Measurements from ENCODE around the gene LRRC4C. TPM values are rescaled to one million over a fixed set of nuclear protein-coding genes. Genes with fewer than 3 reads are reported as not detected.

LRRC4C gene
- total RNA-seq, 3 donors from 2014 or later (not counting 1 experiment from before 2014, with no cell fraction given): not detected

DNA sequence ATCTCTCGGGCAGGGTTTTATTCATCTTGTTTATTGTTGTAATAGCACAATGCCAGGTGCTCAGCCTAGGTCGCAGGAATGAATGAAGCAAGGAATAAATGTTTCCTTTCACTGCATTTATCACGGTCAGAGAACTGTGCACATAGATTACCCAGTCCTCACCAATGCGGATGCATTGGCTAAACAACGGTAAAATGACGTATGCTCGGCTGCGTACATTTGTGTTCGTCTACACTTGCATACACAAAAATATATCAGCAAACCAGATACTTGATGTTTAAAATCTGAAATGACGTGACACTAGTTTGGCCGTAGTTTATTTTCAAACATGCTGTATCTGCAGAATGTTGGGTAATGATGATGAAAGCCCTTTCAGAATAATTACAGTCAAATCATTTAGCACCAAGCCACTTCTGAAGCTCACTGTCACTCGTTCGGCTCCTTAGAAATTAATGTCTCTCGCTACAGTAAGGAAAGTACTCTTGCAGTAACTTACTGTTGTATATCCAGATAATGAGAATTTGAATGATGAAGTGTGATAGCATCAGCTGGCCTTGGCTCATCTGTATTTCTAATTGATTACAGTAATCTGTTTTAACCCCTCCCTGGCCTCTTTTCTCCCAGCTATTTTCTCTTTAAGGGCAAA is 268.9 kb downstream of the LRRC4C start:
- H3K27me3 Mint-ChIP-seq (ENCODE audit: low read depth in 2 of 2): no peaks in the 10 kb centered on the region
- H3K4me1 Mint-ChIP-seq: no peaks in the 10 kb centered on the region
- Histone ChIP-seq H3K36me3 (ENCODE audit: control insufficient read depth, insufficient read depth, low read length) (no peaks in the 10 kb centered on the region), H3K4me3 (ENCODE audit: low read length) (no peak overlapping the region), H3K9me3 (ENCODE audit: control insufficient read depth, insufficient read depth, low read length) (peaks cover 13% of the 10 kb centered on the region), H3K27ac (ENCODE audit: low read length) (no peak overlapping the region), H3K27me3 (ENCODE audit: control insufficient read depth, insufficient read depth, low read length) (no peaks in the 10 kb centered on the region), H3K4me1 (ENCODE audit: control insufficient read depth, insufficient read depth, low read length) (no peaks in the 10 kb centered on the region)
- no peak for ATAC-seq
- H3K27ac Mint-ChIP-seq: no peak overlapping the region
- DNase-seq: no peak
- no peak overlapping the region for H3K4me3 Mint-ChIP-seq
- 96% methylated on average over 14 of the region's 14 CpGs for WGBS (ENCODE audit: insufficient coverage)
- no peaks in the 10 kb centered on the region for H3K36me3 Mint-ChIP-seq
- peaks cover 13 to 22% of the 10 kb centered on the region in 2 donors for H3K9me3 Mint-ChIP-seq
- intact Hi-C loops (cut with micrococcal nuclease): no loop called here
- TF ChIP-seq, protein P1, sequence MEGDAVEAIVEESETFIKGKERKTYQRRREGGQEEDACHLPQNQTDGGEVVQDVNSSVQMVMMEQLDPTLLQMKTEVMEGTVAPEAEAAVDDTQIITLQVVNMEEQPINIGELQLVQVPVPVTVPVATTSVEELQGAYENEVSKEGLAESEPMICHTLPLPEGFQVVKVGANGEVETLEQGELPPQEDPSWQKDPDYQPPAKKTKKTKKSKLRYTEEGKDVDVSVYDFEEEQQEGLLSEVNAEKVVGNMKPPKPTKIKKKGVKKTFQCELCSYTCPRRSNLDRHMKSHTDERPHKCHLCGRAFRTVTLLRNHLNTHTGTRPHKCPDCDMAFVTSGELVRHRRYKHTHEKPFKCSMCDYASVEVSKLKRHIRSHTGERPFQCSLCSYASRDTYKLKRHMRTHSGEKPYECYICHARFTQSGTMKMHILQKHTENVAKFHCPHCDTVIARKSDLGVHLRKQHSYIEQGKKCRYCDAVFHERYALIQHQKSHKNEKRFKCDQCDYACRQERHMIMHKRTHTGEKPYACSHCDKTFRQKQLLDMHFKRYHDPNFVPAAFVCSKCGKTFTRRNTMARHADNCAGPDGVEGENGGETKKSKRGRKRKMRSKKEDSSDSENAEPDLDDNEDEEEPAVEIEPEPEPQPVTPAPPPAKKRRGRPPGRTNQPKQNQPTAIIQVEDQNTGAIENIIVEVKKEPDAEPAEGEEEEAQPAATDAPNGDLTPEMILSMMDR (IDR thresholded peaks at IDR 0.05): no peak

DNA sequence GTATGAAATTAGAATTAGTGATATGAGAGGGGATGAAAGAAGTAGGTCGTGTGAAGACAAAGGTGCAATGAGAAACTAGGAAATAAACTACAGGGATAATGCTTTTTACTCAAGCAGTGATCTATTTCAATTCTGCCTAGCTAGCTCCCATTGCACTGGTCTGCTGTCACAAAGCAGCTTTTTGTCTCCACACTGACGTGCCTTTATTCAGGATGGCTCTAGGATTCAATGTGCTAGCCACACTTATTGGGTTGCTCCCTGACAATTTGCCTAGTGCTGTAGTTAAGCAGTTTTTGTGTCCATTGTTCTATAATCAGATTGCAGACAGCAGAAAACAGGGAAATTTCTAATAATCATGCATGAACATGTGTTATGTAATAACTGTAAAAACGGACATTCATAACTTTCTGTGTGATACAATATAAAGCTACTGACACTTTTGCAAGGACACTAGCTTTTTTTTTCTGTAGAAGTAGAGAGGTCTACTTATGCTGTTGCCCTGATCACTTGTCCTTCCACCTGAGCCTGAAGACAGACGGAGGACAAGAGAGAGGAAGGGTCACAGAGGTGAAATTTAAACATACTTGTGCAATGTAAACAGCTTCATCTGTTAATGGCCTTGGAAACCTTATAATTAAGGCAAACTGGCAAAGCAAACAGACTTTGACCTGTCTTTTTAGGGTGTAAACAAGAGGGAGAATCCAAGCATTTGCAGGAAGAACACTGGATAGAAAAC is 269.6 kb downstream of the LRRC4C start:
- WGBS (ENCODE audit: insufficient coverage): 63% methylated on average over 3 of the region's 4 CpGs
- intact Hi-C loops (cut with micrococcal nuclease): no loop called here

GRCh38 chr11:41177791-41178190 is 281.7 kb downstream of the LRRC4C start:
- no peaks in the 10 kb centered on the region for H3K36me3 Mint-ChIP-seq

More for the DNA sequence above, 269.6 kb downstream of the LRRC4C start:
- H3K9me3 Mint-ChIP-seq: peaks cover 8 to 21% of the 10 kb centered on the region in 2 donors
- TF ChIP-seq, protein P1 (IDR thresholded peaks at IDR 0.05): no peak
- no peak overlapping the region for H3K27ac Mint-ChIP-seq
- no peak overlapping the region for H3K27ac ChIP-seq (ENCODE audit: low read length)
- ATAC-seq: no peak
- H3K36me3 ChIP-seq (ENCODE audit: control insufficient read depth, insufficient read depth, low read length): no peaks in the 10 kb centered on the region
- no peak overlapping the region for H3K4me3 ChIP-seq (ENCODE audit: low read length)
- no peaks in the 10 kb centered on the region for H3K4me1 Mint-ChIP-seq
- DNase-seq: no peak
- no peaks in the 10 kb centered on the region for H3K4me1 ChIP-seq (ENCODE audit: control insufficient read depth, insufficient read depth, low read length)
- H3K36me3 Mint-ChIP-seq: no peaks in the 10 kb centered on the region
- no peaks in the 10 kb centered on the region for H3K27me3 ChIP-seq (ENCODE audit: control insufficient read depth, insufficient read depth, low read length)
- H3K27me3 Mint-ChIP-seq (ENCODE audit: low read depth in 2 of 2): no peaks in the 10 kb centered on the region
- H3K4me3 Mint-ChIP-seq: no peak overlapping the region
- H3K9me3 ChIP-seq (ENCODE audit: control insufficient read depth, insufficient read depth, low read length): peaks cover 13% of the 10 kb centered on the region

More at GRCh38 chr11:41177791-41178190, 281.7 kb downstream of the LRRC4C start:
- Mint-ChIP-seq H3K4me3 (no peak overlapping the region), H3K27me3 (ENCODE audit: low read depth in 2 of 2) (no peaks in the 10 kb centered on the region), H3K27ac (no peak overlapping the region), H3K9me3 (peaks cover 22 to 27% of the 10 kb centered on the region in 2 donors), H3K4me1 (no peaks in the 10 kb centered on the region)
- 94% methylated on average over 3 of the region's 4 CpGs for whole genome bisulfite sequencing (ENCODE audit: insufficient coverage)
- ATAC-seq: no peak
- H3K27ac ChIP-seq (ENCODE audit: low read length): no peak overlapping the region
- TF ChIP-seq, protein P1 (IDR thresholded peaks at IDR 0.05): no peak
- no peak overlapping the region for H3K4me3 ChIP-seq (ENCODE audit: low read length)
- no peaks in the 10 kb centered on the region for H3K4me1 ChIP-seq (ENCODE audit: control insufficient read depth, insufficient read depth, low read length)
- H3K36me3 ChIP-seq (ENCODE audit: control insufficient read depth, insufficient read depth, low read length): no peaks in the 10 kb centered on the region
- DNase-seq: no peak
- H3K27me3 ChIP-seq (ENCODE audit: control insufficient read depth, insufficient read depth, low read length): no peaks in the 10 kb centered on the region
- peaks cover 7% of the 10 kb centered on the region for H3K9me3 ChIP-seq (ENCODE audit: control insufficient read depth, insufficient read depth, low read length)
- intact Hi-C loops (cut with micrococcal nuclease): no loop called here

Data from natural killer cell (primary cell).